Sigmoid colon (tissue), 7 donors: ENCODE results near the gene ATXN2. TPM values are rescaled to one million over a fixed set of nuclear protein-coding genes. Genes with fewer than 3 reads are reported as not detected.

Experiments used
- DNase-seq: peaks from one replicate; pipeline ENCODE4 v3.0.0-alpha.2; 2019
- H3K27ac ChIP-seq, 4 donors: fragments of 200-600 bp; sonication (generic); one replicate each; pipeline ENCODE4 v1.5.1; 2016 to 2019; ENCODE audit warnings: mild to moderate bottlenecking in 1 of 4
- H3K27me3 ChIP-seq, 3 donors: fragments of 200-600 bp; sonication (generic); one replicate each; pipeline ENCODE4 v1.5.1; 2019; ENCODE audit warnings: mild to moderate bottlenecking in 1 of 3
- H3K36me3 ChIP-seq, 4 donors: fragments of 200-600 bp; sonication (generic); one replicate each; pipeline ENCODE4 v1.5.1; 2016 to 2019
- H3K4me1 ChIP-seq, 4 donors: fragments of 200-600 bp; sonication (generic); one replicate each; pipeline ENCODE4 v1.5.1; 2017 to 2019
- H3K4me3 ChIP-seq, 4 donors: fragments of 200-600 bp; sonication (generic); one replicate each; pipeline ENCODE4 v1.5.1; 2017 to 2019; ENCODE audit warnings: mild to moderate bottlenecking in 2 of 4, moderate library complexity in 1 of 4
- H3K9me3 ChIP-seq, 4 donors: fragments of 200-600 bp in 3 of 4; sonication (generic) in 3 of 4; one replicate each; pipeline versions ENCODE4 v1.5.1 to v1.6.1; 2013 to 2019
- CTCF ChIP-seq, 4 experiments: fragments of 450-650 bp in 3 of 4; fragments of 200-600 bp in 1 of 4; IDR thresholded peaks; one replicate each; pipeline ENCODE4 v1.5.1; 2016 to 2019; ENCODE audit warnings: antibody characterized with exemption in 4 of 4, mild to moderate bottlenecking in 3 of 4, moderate library complexity in 2 of 4
- EP300 ChIP-seq, 4 donors: sonication (generic); formaldehyde crosslinking; IDR thresholded peaks; one replicate each; pipeline ENCODE4 v1.6.1; 2017; ENCODE audit warnings: antibody characterized with exemption in 4 of 4
- POLR2A ChIP-seq, 2 donors: fragments of 450-650 bp; IDR thresholded peaks; one replicate each; pipeline ENCODE4 v1.6.1; 2016; ENCODE audit warnings: antibody characterized with exemption in 2 of 2, mild to moderate bottlenecking in 2 of 2, moderate library complexity in 2 of 2
- POLR2AphosphoS5 ChIP-seq, 4 donors: sonication (generic); formaldehyde crosslinking; IDR thresholded peaks; one replicate each; pipeline ENCODE4 v1.6.1; 2017; ENCODE audit warnings: antibody characterized with exemption in 4 of 4
- WGBS, 2 donors: extraction: QIAGEN DNeasy Blood & Tissue Kit; methylation state at CpG; one replicate each; pipeline ENCODE4 v1.1.7; 2013; 5-methylcytosine and 5-hydroxymethylcytosine counted together
- intact Hi-C: fragments of 100-400 bp; cut with DNase I; formaldehyde crosslinking; loops from one replicate; pipeline ENCODE4 v1.15.1; 2023
- polyA plus RNA-seq, 3 donors: library from polyadenylated mRNA; stranded (reverse); fragments of 200-250 nt; gene quantifications; one replicate each; pipeline ENCODE4 v1.2.3, GENCODE V29; 2013
- total RNA-seq, 4 donors: library from RNA; depleted of rRNA; stranded (reverse); fragments of >200 nt; gene quantifications; one replicate each; pipeline ENCODE4 v1.1.0, GENCODE V29; 2016
- donor health status: healthy with polysubstance abuse.
- donor health status: Bipolar disorder and iron deficiency.
- donor health status: healthy.

ATXN2 gene
- total and polyA plus RNA-seq, 7 donors = 6.5 to 119 (median 42.5) TPM

GRCh38 chr12:111455448-111456320 is 143.4 kb downstream of the ATXN2 start:
- Histone ChIP-seq H3K4me1 (peaks cover 0 to 21% (median 6%) of the 10 kb centered on the region in 4 donors), H3K27me3 (no peaks in the 10 kb centered on the region), H3K4me3 (no peak overlapping the region), H3K36me3 (peaks cover 28 to 88% (median 47%) of the 10 kb centered on the region in 4 donors), H3K27ac (no peak overlapping the region), H3K9me3 (no peaks in the 10 kb centered on the region)
- peak; percentile 40 for DNase-seq
- intact Hi-C loops = no loop called here
- TF ChIP-seq POLR2AphosphoS5 (IDR thresholded peaks at IDR 0.05) (no peak), CTCF (IDR thresholded peaks at IDR 0.05) (no peak), EP300 (IDR thresholded peaks at IDR 0.05) (no peak), POLR2A (IDR thresholded peaks at IDR 0.05) (no peak)
- WGBS, 2 donors = 93 to 95% methylated on average over 15 of the region's 15 CpGs

- intact Hi-C loops = no loop called here
- no peak for TF ChIP-seq POLR2AphosphoS5 (IDR thresholded peaks at IDR 0.05)
- TF ChIP-seq EP300 (IDR thresholded peaks at IDR 0.05) = no peak
- TF ChIP-seq POLR2A (IDR thresholded peaks at IDR 0.05) = no peak
- no peak for TF ChIP-seq CTCF (IDR thresholded peaks at IDR 0.05)
- H3K27me3 ChIP-seq = no peaks in the 10 kb centered on the region
- H3K27ac ChIP-seq = no peak overlapping the region
- H3K4me1 ChIP-seq = peaks cover 0 to 21% (median 6%) of the 10 kb centered on the region in 4 donors
- no peak overlapping the region for H3K4me3 ChIP-seq
- peak; percentile 28 for DNase-seq
- peaks cover 33 to 91% (median 51%) of the 10 kb centered on the region in 4 donors for H3K36me3 ChIP-seq
- WGBS, 2 donors = 85 to 87% methylated on average over 11 of the region's 11 CpGs
- no peaks in the 10 kb centered on the region for H3K9me3 ChIP-seq
These were observed 144.2 kb downstream of the ATXN2 start for GRCh38 chr12:111454716-111455447.

GRCh38 chr12:111454311-111454710 is 144.8 kb downstream of the ATXN2 start:
- H3K9me3 ChIP-seq = no peaks in the 10 kb centered on the region
- intact Hi-C loops = no loop called here
- TF ChIP-seq POLR2A (IDR thresholded peaks at IDR 0.05) (no peak), CTCF (IDR thresholded peaks at IDR 0.05) (no peak), EP300 (IDR thresholded peaks at IDR 0.05) (no peak), POLR2AphosphoS5 (IDR thresholded peaks at IDR 0.05) (no peak)
- H3K27ac ChIP-seq = no peak overlapping the region
- H3K4me3 ChIP-seq = no peak overlapping the region
- H3K36me3 ChIP-seq = peaks cover 33 to 93% (median 51%) of the 10 kb centered on the region in 4 donors
- DNase-seq = peak; percentile 14
- 80 to 83% methylated on average over 4 of the region's 4 CpGs for WGBS, 2 donors
- peaks cover 0 to 21% (median 6%) of the 10 kb centered on the region in 4 donors for H3K4me1 ChIP-seq
- no peaks in the 10 kb centered on the region for H3K27me3 ChIP-seq

GRCh38 chr12:111453071-111453989 is 145.8 kb downstream of the ATXN2 start:
- DNase-seq = peak; percentile 47
- H3K27ac ChIP-seq = no peak overlapping the region
- peaks cover 33 to 96% (median 52%) of the 10 kb centered on the region in 4 donors for H3K36me3 ChIP-seq
- no peak overlapping the region for H3K4me3 ChIP-seq
- intact Hi-C loops = no loop called here
- no peaks in the 10 kb centered on the region for H3K27me3 ChIP-seq
- TF ChIP-seq EP300 (IDR thresholded peaks at IDR 0.05) (no peak), POLR2A (IDR thresholded peaks at IDR 0.05) (no peak), POLR2AphosphoS5 (IDR thresholded peaks at IDR 0.05) (no peak), CTCF (IDR thresholded peaks at IDR 0.05) (no peak)
- 95 to 96% methylated on average over 25 of the region's 25 CpGs for WGBS, 2 donors
- H3K9me3 ChIP-seq = no peaks in the 10 kb centered on the region
- H3K4me1 ChIP-seq = peaks cover 0 to 11% (median 4%) of the 10 kb centered on the region in 4 donors
